Thyroid gland (tissue), 4 donors: ENCODE results near the gene KCNF1.

Experiments used
- CTCF ChIP-seq, 6 experiments: fragments of 200-600 bp in 3 of 6; fragments of 450-650 bp in 3 of 6; sonication (generic) in 3 of 6; IDR thresholded peaks; one replicate each; pipeline ENCODE4 v1.5.1; 2016 to 2019; ENCODE audit warnings: antibody characterized with exemption in 6 of 6, mild to moderate bottlenecking in 2 of 6, inconsistent platforms in 1 of 6, moderate library complexity in 1 of 6
- POLR2A ChIP-seq, 2 donors: fragments of 450-650 bp; IDR thresholded peaks; one replicate each; pipeline ENCODE4 v1.6.1; 2017; ENCODE audit warnings: antibody characterized with exemption in 2 of 2, mild to moderate bottlenecking in 2 of 2, moderate library complexity in 1 of 2

- TF ChIP-seq CTCF (IDR thresholded peaks at IDR 0.05): no peak
- TF ChIP-seq POLR2A (IDR thresholded peaks at IDR 0.05): no peak
Measured at GRCh38 chr2:10865841-10866240, 45.9 kb upstream of the KCNF1 start.
